Left ventricle myocardium inferior (tissue), 1 donor: Measurements from ENCODE around the gene RAPGEF4. TPM values are rescaled to one million over a fixed set of nuclear protein-coding genes. Genes with fewer than 3 reads are reported as not detected.
A peak's percentile ranks its signal among the peaks of the same experiment; 100 is the strongest.

Experiments used
- DNase-seq: peaks from one replicate; pipeline ENCODE4 v3.0.0-alpha.2; 2020
- H3K27ac ChIP-seq: fragments of 200-600 bp; replicated peaks from 2 replicates; pipeline ENCODE4 v1.8.0; 2021
- H3K27me3 ChIP-seq: fragments of 200-600 bp; 2 replicates; pipeline ENCODE4 v1.8.0; 2021; ENCODE audit warnings: low read depth
- H3K36me3 ChIP-seq: fragments of 200-600 bp; 2 replicates; pipeline ENCODE4 v1.8.0; 2021
- H3K4me1 ChIP-seq: fragments of 200-600 bp; 2 replicates; pipeline ENCODE4 v1.8.0; 2021
- H3K4me3 ChIP-seq: fragments of 200-600 bp; 2 replicates; pipeline ENCODE4 v1.8.0; 2021; ENCODE audit warnings: mild to moderate bottlenecking, moderate library complexity
- H3K9me3 ChIP-seq: fragments of 200-600 bp; replicated peaks from 2 replicates; pipeline ENCODE4 v1.8.0; 2021
- CTCF ChIP-seq: fragments of 200-600 bp; IDR thresholded peaks from 2 replicates; pipeline ENCODE4 v1.8.0; 2021; ENCODE audit warnings: antibody characterized with exemption, mild to moderate bottlenecking, borderline replicate concordance
- intact Hi-C: fragments of 100-400 bp; cut with micrococcal nuclease; formaldehyde crosslinking; loops from one replicate; pipeline ENCODE4 v1.11.0; 2022
- total RNA-seq: library from RNA; stranded (reverse); fragmentation: NEBNext Ultra II Directional; extraction: Animal tissue kit (Norgen Biotek cat#: 25700); gene quantifications from one replicate; pipeline ENCODE4 v1.2.1, GENCODE V29; 2021
- donor health status: DM: no; HTN: yes; CAD: no; lungs with severe emphysema.

Gene RAPGEF4
- total RNA-seq, 1 donor from 2014 or later, result 3.7 TPM

GRCh38 chr2:172888714-172889669 is 153.3 kb downstream of the RAPGEF4 start:
- TF ChIP-seq CTCF, result no peak
- DNase-seq, result no peak
- Histone ChIP-seq H3K4me3 (peak overlapping the region; percentile 27), H3K27ac (peak overlapping the region; percentile 65), H3K9me3 (no peaks in the 10 kb centered on the region), H3K27me3 (no peaks in the 10 kb centered on the region), H3K36me3 (no peaks in the 10 kb centered on the region), H3K4me1 (peaks cover 40% of the 10 kb centered on the region)
- intact Hi-C loops, result no loop called here

GRCh38 chr2:172889768-172890430 is 154.3 kb downstream of the RAPGEF4 start:
- Histone ChIP-seq H3K9me3 (no peaks in the 10 kb centered on the region), H3K4me1 (peaks cover 40% of the 10 kb centered on the region), H3K27me3 (no peaks in the 10 kb centered on the region), H3K4me3 (peak overlapping the region; percentile 27), H3K36me3 (no peaks in the 10 kb centered on the region), H3K27ac (peak overlapping the region; percentile 65)
- intact Hi-C loops, result no loop called here
- TF ChIP-seq CTCF, result no peak
- DNase-seq, result no peak

GRCh38 chr2:172893111-172893510 is 157.5 kb downstream of the RAPGEF4 start:
- no peak for DNase-seq
- Histone ChIP-seq H3K27me3 (no peaks in the 10 kb centered on the region), H3K9me3 (no peaks in the 10 kb centered on the region), H3K4me1 (peaks cover 40% of the 10 kb centered on the region), H3K36me3 (no peaks in the 10 kb centered on the region), H3K27ac (no peak overlapping the region), H3K4me3 (no peak overlapping the region)
- no peak for TF ChIP-seq CTCF
- intact Hi-C loops, result no loop called here

GRCh38 chr2:172893671-172894070 is 158.0 kb downstream of the RAPGEF4 start:
- TF ChIP-seq CTCF, result no peak
- no peaks in the 10 kb centered on the region for H3K9me3 ChIP-seq
- no peak overlapping the region for H3K4me3 ChIP-seq
- intact Hi-C loops, result no loop called here
- peaks cover 35% of the 10 kb centered on the region for H3K4me1 ChIP-seq
- no peaks in the 10 kb centered on the region for H3K36me3 ChIP-seq
- H3K27ac ChIP-seq, result no peak overlapping the region
- no peaks in the 10 kb centered on the region for H3K27me3 ChIP-seq
- DNase-seq, result no peak

- no peaks in the 10 kb centered on the region for H3K9me3 ChIP-seq
- intact Hi-C loops, result no loop called here
- no peak overlapping the region for H3K4me3 ChIP-seq
- no peak overlapping the region for H3K27ac ChIP-seq
- no peaks in the 10 kb centered on the region for H3K27me3 ChIP-seq
- no peaks in the 10 kb centered on the region for H3K36me3 ChIP-seq
- DNase-seq, result no peak
- no peak for TF ChIP-seq CTCF
- peaks cover 33% of the 10 kb centered on the region for H3K4me1 ChIP-seq
These were observed 159.2 kb downstream of the RAPGEF4 start for GRCh38 chr2:172894689-172895387.
